Endothelial cell (in vitro differentiated cells): ENCODE data around the gene ZNF774. TPM values are rescaled to one million over a fixed set of nuclear protein-coding genes. Genes with fewer than 3 reads are reported as not detected.

ENCODE experiments used
- DNase-seq: peaks from one replicate; pipeline ENCODE4 v3.0.0; 2021; ENCODE audit warnings: low spot score
- H3K27ac Mint-ChIP-seq: one replicate; pipeline ENCODE4 v1.8.0; 2021; ENCODE audit warnings: mixed read lengths, inconsistent platforms; ENCODE audit not compliant: unreplicated experiment
- H3K27me3 Mint-ChIP-seq: one replicate; pipeline ENCODE4 v1.8.0; 2021; ENCODE audit warnings: mild to moderate bottlenecking, moderate library complexity, mixed read lengths, inconsistent platforms; ENCODE audit not compliant: unreplicated experiment
- H3K36me3 Mint-ChIP-seq: one replicate; pipeline ENCODE4 v1.8.0; 2021; ENCODE audit warnings: mild to moderate bottlenecking, low read depth, mixed read lengths, inconsistent platforms; ENCODE audit not compliant: unreplicated experiment
- H3K4me1 Mint-ChIP-seq: one replicate; pipeline ENCODE4 v1.8.0; 2021; ENCODE audit warnings: mild to moderate bottlenecking, mixed read lengths, inconsistent platforms; ENCODE audit not compliant: unreplicated experiment
- H3K4me3 Mint-ChIP-seq: one replicate; pipeline ENCODE4 v1.8.0; 2021; ENCODE audit warnings: mild to moderate bottlenecking, mixed read lengths, inconsistent platforms; ENCODE audit not compliant: unreplicated experiment
- H3K9me3 Mint-ChIP-seq: one replicate; pipeline ENCODE4 v1.8.0; 2021; ENCODE audit warnings: mixed read lengths, inconsistent platforms; ENCODE audit not compliant: unreplicated experiment
- CTCF ChIP-seq: fragments of 200-600 bp; sonication (generic); IDR thresholded peaks from one replicate; pipeline ENCODE4 v1.5.0; 2021; ENCODE audit warnings: antibody characterized with exemption; ENCODE audit not compliant: unreplicated experiment
- total RNA-seq: library from RNA; stranded (reverse); fragmentation: NEBNext Ultra II Directional; extraction: Animal tissue kit (Norgen Biotek cat#: 25700); gene quantifications from one replicate; pipeline ENCODE4 v1.2.1, GENCODE V29; 2021; ENCODE audit not compliant: unreplicated experiment

ZNF774 gene
- total RNA-seq, 1 donor from 2014 or later: 4.1 TPM

- Mint-ChIP-seq H3K4me3 (no peak overlapping the region), H3K27ac (no peak overlapping the region), H3K27me3 (peaks cover 4% of the 10 kb centered on the region)
Measured at GRCh38 chr15:90367576-90367975, 15.5 kb downstream of the ZNF774 start.

GRCh38 chr15:90375071-90375470 is 23.0 kb downstream of the ZNF774 start:
- DNase-seq: no peak
- Mint-ChIP-seq H3K4me1 (peaks cover 4% of the 10 kb centered on the region), H3K27ac (no peak overlapping the region), H3K9me3 (no peaks in the 10 kb centered on the region), H3K4me3 (no peak overlapping the region), H3K27me3 (peaks cover 3% of the 10 kb centered on the region), H3K36me3 (peaks cover 4% of the 10 kb centered on the region)
- TF ChIP-seq CTCF: no peak

More at GRCh38 chr15:90367576-90367975, 15.5 kb downstream of the ZNF774 start:
- no peak for DNase-seq
- peaks cover 3% of the 10 kb centered on the region for H3K36me3 Mint-ChIP-seq
- TF ChIP-seq CTCF: no peak
- H3K9me3 Mint-ChIP-seq: no peaks in the 10 kb centered on the region
- peaks cover 4% of the 10 kb centered on the region for H3K4me1 Mint-ChIP-seq

GRCh38 chr15:90376789-90377188 is 24.7 kb downstream of the ZNF774 start:
- Mint-ChIP-seq H3K27ac (peak overlapping the region; percentile 36), H3K4me3 (no peak overlapping the region), H3K36me3 (peaks cover 4% of the 10 kb centered on the region), H3K4me1 (peaks cover 4% of the 10 kb centered on the region), H3K9me3 (no peaks in the 10 kb centered on the region), H3K27me3 (peaks cover 3% of the 10 kb centered on the region)
- no peak for TF ChIP-seq CTCF
- DNase-seq: no peak

GRCh38 chr15:90379263-90379662 is 27.2 kb downstream of the ZNF774 start:
- peaks cover 4% of the 10 kb centered on the region for H3K4me1 Mint-ChIP-seq
- no peak for TF ChIP-seq CTCF

GRCh38 chr15:90381515-90381914 is 29.4 kb downstream of the ZNF774 start:
- DNase-seq: no peak
- Mint-ChIP-seq H3K36me3 (peaks cover 8% of the 10 kb centered on the region), H3K4me1 (peaks cover 4% of the 10 kb centered on the region), H3K27ac (no peak overlapping the region), H3K4me3 (no peak overlapping the region), H3K27me3 (no peaks in the 10 kb centered on the region), H3K9me3 (no peaks in the 10 kb centered on the region)
- TF ChIP-seq CTCF: no peak

More at GRCh38 chr15:90379263-90379662, 27.2 kb downstream of the ZNF774 start:
- Mint-ChIP-seq H3K27me3 (no peaks in the 10 kb centered on the region), H3K9me3 (no peaks in the 10 kb centered on the region), H3K27ac (no peak overlapping the region), H3K36me3 (peaks cover 4% of the 10 kb centered on the region), H3K4me3 (no peak overlapping the region)
- DNase-seq: no peak
